ENCODE results near the gene SSNA1. TPM values are rescaled to one million over a fixed set of nuclear protein-coding genes. Genes with fewer than 3 reads are reported as not detected.

The SSNA1 gene
- total and polyA plus RNA-seq, 9 of the 15 experiments (the other 6 are each of a cell fraction or from before 2014, with no cell fraction given) = 1.9 to 130 (median 57.1) TPM

GRCh38 chr9:137227054-137227852 lies 38.8 kb downstream of the SSNA1 start, which contains the start of gene RNF224 (continued):
- TF ChIP-seq REST (IDR thresholded peaks at IDR 0.05; ENCODE audit: borderline replicate concordance) = peak; percentile 95
- TF ChIP-seq REST (CRISPR knock-in tag; IDR thresholded peaks at IDR 0.05; ENCODE audit: low read depth) = no peak
- no peak for TF ChIP-seq FOXA1 (IDR thresholded peaks at IDR 0.05; ENCODE audit: borderline replicate concordance)
- TF ChIP-seq POLR2B (IDR thresholded peaks at IDR 0.05; ENCODE audit: low read depth, partially characterized antibody) = no peak
- TF ChIP-seq MLX (CRISPR knock-in tag; conservative IDR thresholded peaks at IDR 0.05) = no peak
- no peak for TF ChIP-seq ZNF830 (CRISPR knock-in tag; IDR thresholded peaks at IDR 0.05)
- TF ChIP-seq MTA3 (IDR thresholded peaks at IDR 0.05; ENCODE audit: borderline replicate concordance) = peak; percentile 48; the same call in 1 of the 2 replicates
- TF ChIP-seq FOXM1 (IDR thresholded peaks at IDR 0.05; ENCODE audit: low read depth) = no peak
- no peak for TF ChIP-seq FOXM1 (CRISPR knock-in tag; IDR thresholded peaks at IDR 0.05; ENCODE audit: low read depth)
- no peak for TF ChIP-seq ZNF551 (CRISPR knock-in tag; IDR thresholded peaks at IDR 0.05)
- TF ChIP-seq ZFX (CRISPR knock-in tag; IDR thresholded peaks at IDR 0.05) = no peak; the same call in 1 of the 2 replicates
- TF ChIP-seq ZNF740 (CRISPR knock-in tag; IDR thresholded peaks at IDR 0.05) = no peak
- no peak for TF ChIP-seq ZNF740 (tag; IDR thresholded peaks at IDR 0.05)
- TF ChIP-seq POLR2AphosphoS5 (IDR thresholded peaks at IDR 0.05; ENCODE audit: control insufficient read depth, insufficient read depth, low read depth, low read length) = no peak
- no peak for TF ChIP-seq IRF2 (CRISPR knock-in tag; IDR thresholded peaks at IDR 0.05)
- TF ChIP-seq CTCF (IDR thresholded peaks at IDR 0.05 in 2 of 3, conservative IDR thresholded peaks at IDR 0.05 in 1 of 3; ENCODE audit: insufficient read depth in 2 of 3, low read depth in 1 of 3, low read length in 3 of 3) = peak; percentile 96 to 97 (median 96)
